HCT116 (cell line): Measurements from ENCODE around the gene PRUNE1.

Experiments used
- EGR1 ChIP-seq: IDR thresholded peaks from 2 replicates; pipeline ENCODE4 v1.6.1; 2012; ENCODE audit warnings: low read depth
- EZH2 ChIP-seq: fragments of 200-600 bp; sonication (generic); IDR thresholded peaks from 2 replicates; pipeline ENCODE4 v1.6.1; 2017; ENCODE audit warnings: antibody characterized with exemption, mixed run types
- EZH2phosphoT487 ChIP-seq: fragments of 200-600 bp; IDR thresholded peaks from 2 replicates; pipeline ENCODE4 v1.6.1; 2018; ENCODE audit warnings: antibody characterized with exemption, borderline replicate concordance
- POLR2A ChIP-seq: IDR thresholded peaks from 2 replicates; pipeline ENCODE4 v1.7.0; 2011; ENCODE audit warnings: borderline replicate concordance; ENCODE audit not compliant: insufficient read depth, insufficient read length; ENCODE audit errors: extremely low read depth
- POLR2AphosphoS5 ChIP-seq: IDR thresholded peaks from 2 replicates; pipeline ENCODE4 v1.6.1; 2011; ENCODE audit warnings: mild to moderate bottlenecking, low read depth, low read length, moderate library complexity
- RAD21 ChIP-seq: IDR thresholded peaks from 2 replicates; pipeline ENCODE4 v1.6.1; 2012; ENCODE audit warnings: low read depth, mild to moderate bottlenecking
- ZFX ChIP-seq: fragments of 450-650 bp; IDR thresholded peaks from 2 replicates; pipeline ENCODE4 v1.6.1; 2017
- TF ChIP-seq, protein P1 (sequence below), 3 experiments: fragments of 200-600 bp in 1 of 3; sonication (generic) in 1 of 3; IDR thresholded peaks in 2 of 3; conservative IDR thresholded peaks in 1 of 3; 2 replicates each; pipeline ENCODE4 v1.5.1; 2012 to 2017; ENCODE audit warnings: low read depth in 2 of 3, low read length in 2 of 3, antibody characterized with exemption in 1 of 3, borderline replicate concordance in 1 of 3, control low read depth in 1 of 3, mild to moderate bottlenecking in 1 of 3, mixed read lengths in 1 of 3, mixed run types in 1 of 3, moderate library complexity in 1 of 3; ENCODE audit not compliant: insufficient read depth in 1 of 3
- TF ChIP-seq, protein P2 (sequence below): IDR thresholded peaks from 2 replicates; pipeline ENCODE4 v1.6.1; 2012
- TF ChIP-seq, protein P3 (sequence below): IDR thresholded peaks from 2 replicates; pipeline ENCODE4 v1.6.1; 2011; ENCODE audit warnings: mild to moderate bottlenecking, low read length, moderate library complexity; ENCODE audit not compliant: insufficient replicate concordance; ENCODE audit errors: extremely low read depth

DNA sequence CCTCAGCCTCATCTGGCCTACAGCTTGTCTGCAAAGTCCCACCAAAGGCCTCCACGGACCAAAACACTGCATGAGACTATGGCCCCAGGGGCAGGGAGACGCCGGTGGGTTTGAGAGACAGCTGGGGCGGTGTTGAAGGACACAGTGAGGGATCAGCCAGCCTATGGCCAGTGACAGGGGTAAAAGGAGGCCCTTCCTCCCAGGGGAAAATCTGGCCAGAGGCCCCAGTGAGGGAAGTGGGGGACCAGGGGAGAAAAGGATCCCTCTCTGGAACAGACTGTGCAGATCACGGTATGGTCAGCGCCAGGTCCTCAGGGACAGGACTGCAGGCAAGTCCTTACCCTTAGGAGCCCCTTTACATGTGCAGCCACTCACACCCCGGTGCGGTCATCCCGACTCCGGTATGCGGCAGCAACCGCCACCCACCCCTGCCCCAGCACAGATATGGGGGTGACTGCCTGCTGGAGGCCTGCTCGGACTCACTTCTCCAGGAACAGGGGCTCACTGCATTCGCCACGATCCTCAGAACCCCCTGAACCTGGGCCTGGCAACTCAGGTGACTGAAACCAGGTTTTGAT lies 34.9 kb upstream of the PRUNE1 start:
- TF ChIP-seq, protein P1, sequence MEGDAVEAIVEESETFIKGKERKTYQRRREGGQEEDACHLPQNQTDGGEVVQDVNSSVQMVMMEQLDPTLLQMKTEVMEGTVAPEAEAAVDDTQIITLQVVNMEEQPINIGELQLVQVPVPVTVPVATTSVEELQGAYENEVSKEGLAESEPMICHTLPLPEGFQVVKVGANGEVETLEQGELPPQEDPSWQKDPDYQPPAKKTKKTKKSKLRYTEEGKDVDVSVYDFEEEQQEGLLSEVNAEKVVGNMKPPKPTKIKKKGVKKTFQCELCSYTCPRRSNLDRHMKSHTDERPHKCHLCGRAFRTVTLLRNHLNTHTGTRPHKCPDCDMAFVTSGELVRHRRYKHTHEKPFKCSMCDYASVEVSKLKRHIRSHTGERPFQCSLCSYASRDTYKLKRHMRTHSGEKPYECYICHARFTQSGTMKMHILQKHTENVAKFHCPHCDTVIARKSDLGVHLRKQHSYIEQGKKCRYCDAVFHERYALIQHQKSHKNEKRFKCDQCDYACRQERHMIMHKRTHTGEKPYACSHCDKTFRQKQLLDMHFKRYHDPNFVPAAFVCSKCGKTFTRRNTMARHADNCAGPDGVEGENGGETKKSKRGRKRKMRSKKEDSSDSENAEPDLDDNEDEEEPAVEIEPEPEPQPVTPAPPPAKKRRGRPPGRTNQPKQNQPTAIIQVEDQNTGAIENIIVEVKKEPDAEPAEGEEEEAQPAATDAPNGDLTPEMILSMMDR (IDR thresholded peaks at IDR 0.05 in 2 of 3, conservative IDR thresholded peaks at IDR 0.05 in 1 of 3; ENCODE audit: borderline replicate concordance in 1 of 3, insufficient read depth in 1 of 3, low read depth in 2 of 3, low read length in 2 of 3): no peak
- TF ChIP-seq EZH2: no peak
- TF ChIP-seq, protein P2, sequence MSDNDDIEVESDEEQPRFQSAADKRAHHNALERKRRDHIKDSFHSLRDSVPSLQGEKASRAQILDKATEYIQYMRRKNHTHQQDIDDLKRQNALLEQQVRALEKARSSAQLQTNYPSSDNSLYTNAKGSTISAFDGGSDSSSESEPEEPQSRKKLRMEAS: no peak
- no peak for TF ChIP-seq POLR2A
- TF ChIP-seq EZH2phosphoT487: no peak
- TF ChIP-seq POLR2AphosphoS5: no peak
- no peak for TF ChIP-seq ZFX
- no peak for TF ChIP-seq RAD21
- TF ChIP-seq, protein P3, sequence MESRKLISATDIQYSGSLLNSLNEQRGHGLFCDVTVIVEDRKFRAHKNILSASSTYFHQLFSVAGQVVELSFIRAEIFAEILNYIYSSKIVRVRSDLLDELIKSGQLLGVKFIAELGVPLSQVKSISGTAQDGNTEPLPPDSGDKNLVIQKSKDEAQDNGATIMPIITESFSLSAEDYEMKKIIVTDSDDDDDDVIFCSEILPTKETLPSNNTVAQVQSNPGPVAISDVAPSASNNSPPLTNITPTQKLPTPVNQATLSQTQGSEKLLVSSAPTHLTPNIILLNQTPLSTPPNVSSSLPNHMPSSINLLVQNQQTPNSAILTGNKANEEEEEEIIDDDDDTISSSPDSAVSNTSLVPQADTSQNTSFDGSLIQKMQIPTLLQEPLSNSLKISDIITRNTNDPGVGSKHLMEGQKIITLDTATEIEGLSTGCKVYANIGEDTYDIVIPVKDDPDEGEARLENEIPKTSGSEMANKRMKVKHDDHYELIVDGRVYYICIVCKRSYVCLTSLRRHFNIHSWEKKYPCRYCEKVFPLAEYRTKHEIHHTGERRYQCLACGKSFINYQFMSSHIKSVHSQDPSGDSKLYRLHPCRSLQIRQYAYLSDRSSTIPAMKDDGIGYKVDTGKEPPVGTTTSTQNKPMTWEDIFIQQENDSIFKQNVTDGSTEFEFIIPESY: no peak
- no peak for TF ChIP-seq EGR1
